ENCODE data around the gene ZBTB45.

DNA sequence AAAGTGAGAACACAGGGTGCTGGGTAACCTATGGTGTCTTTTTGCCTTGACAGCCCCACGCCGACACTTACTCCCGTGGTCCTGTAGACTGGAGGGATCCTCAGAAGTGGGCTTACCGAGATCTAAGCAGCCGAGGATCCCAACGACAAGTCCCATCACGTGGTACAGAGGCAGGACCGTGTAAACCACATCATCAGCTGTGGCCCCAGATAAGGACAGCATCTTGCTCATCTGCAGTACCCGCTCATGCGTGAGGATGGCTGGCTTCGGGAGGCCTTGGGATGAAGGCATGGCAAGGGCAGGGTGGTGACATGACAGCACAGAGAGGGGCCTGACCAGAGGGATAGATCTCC is 9.9 kb downstream of the ZBTB45 start:
- no peak for TF ChIP-seq CTCF (IDR thresholded peaks at IDR 0.05)
- no peak for TF ChIP-seq EZH2phosphoT487 (IDR thresholded peaks at IDR 0.05)
- TF ChIP-seq EZH2 (IDR thresholded peaks at IDR 0.05), result no peak

All from neural progenitor cell (in vitro differentiated cells).